IMR-90 (cell line): ENCODE data around the gene AOX1. TPM values are rescaled to one million over a fixed set of nuclear protein-coding genes. Genes with fewer than 3 reads are reported as not detected.

Experiments used
- ATAC-seq: fragments of 200-7000 bp; cut with Tn5 transposase; 2 replicates; pipeline ENCODE4 v1.9.1; 2020; ENCODE audit warnings: low read depth, mild to moderate bottlenecking, moderate library complexity
- BruUV-seq: library from RNA; stranded (reverse); fragments of 400-500 nt; replicated peaks from 2 replicates; lab custom pipeline; 2021; lab: Mats Ljungman, UMichigan
- CTCF ChIA-PET: fragments of 300-600 bp; formaldehyde crosslinking; extraction: SDS; loops from one replicate; lab custom pipeline; 2021; ENCODE audit warnings: antibody characterized with exemption; lab: Yijun Ruan, JAX
- POLR2A ChIA-PET: fragments of 300-600 bp; sonication (Branson Sonifier 250); formaldehyde crosslinking; loops from one replicate; lab custom pipeline; 2022; ENCODE audit warnings: antibody characterized with exemption; ENCODE audit not compliant: unreplicated experiment; lab: Charles Lee
- DNase-seq: peaks from one replicate; pipeline ENCODE4 v3.0.0; 2013
- H2AFZ ChIP-seq: replicated peaks from 2 replicates; pipeline ENCODE3; 2013; ENCODE audit warnings: low read length, mild to moderate bottlenecking; ENCODE audit not compliant: poor library complexity
- H2AK5ac ChIP-seq: 2 replicates; pipeline ENCODE4 v1.6.1; 2013; ENCODE audit warnings: low read depth, low read length, inconsistent platforms
- H2AK9ac ChIP-seq: replicated peaks from 2 replicates; pipeline ENCODE3; 2013; ENCODE audit warnings: mild to moderate bottlenecking, low read depth, low read length, moderate library complexity; ENCODE audit not compliant: poor library complexity
- H2BK120ac ChIP-seq: 2 replicates; pipeline ENCODE4 v1.6.1; 2013; ENCODE audit warnings: low read depth, low read length, inconsistent platforms
- H2BK15ac ChIP-seq: 3 replicates; pipeline ENCODE4 v1.6.1; 2013; ENCODE audit warnings: low read depth, low read length, inconsistent platforms
- H2BK20ac ChIP-seq: 2 replicates; pipeline ENCODE4 v1.6.1; 2013; ENCODE audit warnings: low read depth, mild to moderate bottlenecking, inconsistent platforms, low read length, moderate library complexity
- H2BK5ac ChIP-seq: 2 replicates; pipeline ENCODE4 v1.6.1; 2013; ENCODE audit warnings: mild to moderate bottlenecking, low read depth, low read length, inconsistent platforms; ENCODE audit not compliant: poor library complexity, severe bottlenecking
- H3K14ac ChIP-seq: replicated peaks from 2 replicates; pipeline ENCODE4 v1.6.1; 2013; ENCODE audit warnings: low read depth, low read length, inconsistent platforms
- H3K18ac ChIP-seq: 2 replicates; pipeline ENCODE4 v1.6.1; 2013; ENCODE audit warnings: low read depth, low read length, control low read depth
- H3K23ac ChIP-seq: 2 replicates; pipeline ENCODE4 v1.6.1; 2013; ENCODE audit warnings: low read depth, low read length, inconsistent platforms
- H3K27ac ChIP-seq: 2 replicates; pipeline ENCODE4 v1.5.1; 2013; ENCODE audit warnings: mild to moderate bottlenecking, control low read depth, low read length; ENCODE audit not compliant: insufficient read depth
- H3K27me3 ChIP-seq: 2 replicates; pipeline ENCODE4 v1.6.1; 2013; ENCODE audit warnings: low read length; ENCODE audit not compliant: control insufficient read depth, insufficient read depth
- H3K36me3 ChIP-seq: 2 replicates; pipeline ENCODE4 v1.6.1; 2013; ENCODE audit warnings: low read length, mixed read lengths; ENCODE audit not compliant: control insufficient read depth, insufficient read depth
- H3K4ac ChIP-seq: 2 replicates; pipeline ENCODE4 v1.6.1; 2013; ENCODE audit warnings: low read depth, low read length, inconsistent platforms
- H3K4me1 ChIP-seq: 2 replicates; pipeline ENCODE4 v1.6.1; 2013; ENCODE audit warnings: low read length, mixed read lengths; ENCODE audit not compliant: control insufficient read depth, insufficient read depth
- H3K4me2 ChIP-seq: 2 replicates; pipeline ENCODE4 v1.6.1; 2013; ENCODE audit warnings: low read depth, mild to moderate bottlenecking, control low read depth, low read length, moderate library complexity
- H3K4me3 ChIP-seq: 2 replicates; pipeline ENCODE4 v1.5.1; 2013; ENCODE audit warnings: low read depth, mild to moderate bottlenecking, control low read depth, low read length, moderate library complexity; ENCODE audit not compliant: insufficient read depth
- H3K56ac ChIP-seq: 2 replicates; pipeline ENCODE4 v1.6.1; 2013; ENCODE audit warnings: low read length, inconsistent platforms; ENCODE audit not compliant: insufficient read depth; ENCODE audit errors: extremely low read depth
- H3K79me1 ChIP-seq, 2 experiments: 2 replicates each; pipeline ENCODE4 v1.6.1; 2013; ENCODE audit warnings: low read length in 2 of 2, inconsistent platforms in 1 of 2, low read depth in 1 of 2
- H3K9ac ChIP-seq: 2 replicates; pipeline ENCODE4 v1.6.1; 2013; ENCODE audit warnings: low read depth, low read length, control low read depth
- H3K9me1 ChIP-seq: 2 replicates; pipeline ENCODE4 v1.6.1; 2013; ENCODE audit warnings: low read length, inconsistent platforms; ENCODE audit not compliant: insufficient read depth
- H3K9me3 ChIP-seq: 2 replicates; pipeline ENCODE4 v1.6.1; 2013; ENCODE audit warnings: low read length; ENCODE audit not compliant: control insufficient read depth, insufficient read depth
- H4K20me1 ChIP-seq: 2 replicates; pipeline ENCODE4 v1.6.1; 2013; ENCODE audit warnings: low read length, inconsistent platforms; ENCODE audit not compliant: insufficient read depth
- H4K5ac ChIP-seq: 2 replicates; pipeline ENCODE4 v1.6.1; 2013; ENCODE audit warnings: mild to moderate bottlenecking, low read depth, low read length, control low read depth
- H4K8ac ChIP-seq, 2 experiments: 2 replicates each; pipeline ENCODE4 v1.6.1; 2013; ENCODE audit warnings: low read depth in 2 of 2, low read length in 2 of 2, control low read depth in 1 of 2, inconsistent platforms in 1 of 2
- H4K91ac ChIP-seq: 2 replicates; pipeline ENCODE4 v1.6.1; 2013; ENCODE audit warnings: low read depth, low read length, inconsistent platforms; ENCODE audit not compliant: insufficient read depth
- CEBPB ChIP-seq: IDR thresholded peaks from 2 replicates; pipeline ENCODE4 v1.6.1; 2012; ENCODE audit warnings: low read depth, low read length, improper control_type of control experiment
- CTCF ChIP-seq: conservative IDR thresholded peaks from 2 replicates; pipeline ENCODE4 v1.5.1; 2012; ENCODE audit warnings: mild to moderate bottlenecking, low read depth, low read length, improper control_type of control experiment
- FOS ChIP-seq: fragments of 150-350 bp; IDR thresholded peaks from 2 replicates; pipeline ENCODE4 v1.6.1; 2016; ENCODE audit warnings: low read depth, low read length
- MAZ ChIP-seq: IDR thresholded peaks from 2 replicates; pipeline ENCODE4 v1.6.1; 2012; ENCODE audit warnings: low read depth, mild to moderate bottlenecking, low read length, improper control_type of control experiment, moderate library complexity, borderline replicate concordance
- RAD21 ChIP-seq: IDR thresholded peaks from 2 replicates; pipeline ENCODE4 v1.6.1; 2012; ENCODE audit warnings: low read length, improper control_type of control experiment
- RFX5 ChIP-seq: IDR thresholded peaks from 2 replicates; pipeline ENCODE4 v1.8.0; 2012; ENCODE audit warnings: low read depth, mild to moderate bottlenecking, low read length, moderate library complexity
- SMC3 ChIP-seq: fragments of 150-350 bp; IDR thresholded peaks from 2 replicates; pipeline ENCODE4 v1.6.1; 2016; ENCODE audit warnings: low read depth, mild to moderate bottlenecking, antibody characterized with exemption, low read length, moderate library complexity
- USF2 ChIP-seq: fragments of 150-350 bp; IDR thresholded peaks from 2 replicates; pipeline ENCODE4 v1.6.1; 2017; ENCODE audit warnings: mild to moderate bottlenecking, antibody characterized with exemption, low read length, low read depth
- WGBS, 2 experiments: methylation state at CpG; one replicate each; pipeline versions ENCODE4 v1.1.5 to v1.1.7; 2013; ENCODE audit warnings: missing lambda C conversion rate in 2 of 2; ENCODE audit not compliant: insufficient read length in 1 of 2; ENCODE audit errors: extremely low coverage in 2 of 2; 5-methylcytosine and 5-hydroxymethylcytosine counted together
- dilution Hi-C: fragments of 300-500 bp; cut with HindIII; formaldehyde crosslinking; loops from one replicate; pipeline ENCODE4 v1.14.3; 2018; ENCODE audit warnings: low sequenced_read_pairs; ENCODE audit not compliant: unreplicated experiment
- in situ Hi-C: fragments of 300-500 bp; cut with MboI; formaldehyde crosslinking; loops from 3 replicates; pipeline ENCODE4 v1.14.3; 2019; ENCODE audit warnings: low sequenced_read_pairs, inconsistent platforms, mixed read lengths
- intact Hi-C: fragments of 100-400 bp; cut with micrococcal nuclease; formaldehyde crosslinking; loops from 2 replicates; pipeline ENCODE4 v1.10.0; 2022
- polyA plus RNA-seq, 3 experiments: library from polyadenylated mRNA; depleted of rRNA; stranded (reverse); fragments of >200 nt; gene quantifications; 2 replicates each; pipeline ENCODE4 v1.2.3, GENCODE V29; 2012; ENCODE audit warnings: low replicate concordance in 1 of 3
- total RNA-seq: library from RNA; depleted of rRNA; stranded (reverse); fragments of >200 nt; gene quantifications from 2 replicates; pipeline ENCODE4 v1.2.3, GENCODE V29; 2012
- TF ChIP-seq, protein P1 (sequence below): fragments of 150-350 bp; IDR thresholded peaks from 2 replicates; pipeline ENCODE4 v1.6.1; 2016; ENCODE audit warnings: low read depth, mild to moderate bottlenecking, low read length, moderate library complexity, borderline replicate concordance

AOX1 gene
- total and polyA plus RNA-seq, 2 of the 4 experiments (the other 2 are of a cell fraction): 21.7 to 59.9 TPM

- WGBS, 2 experiments: no CpG with 5 or more reads among the region's 1 CpG
- no peak overlapping the region for H2BK15ac ChIP-seq
- H3K4me3 ChIP-seq: no peak overlapping the region
- no TSS peak for BruUV-seq
- dilution Hi-C loops: no loop called here
- no peak overlapping the region for H3K23ac ChIP-seq
- no peak overlapping the region for H3K14ac ChIP-seq
- CTCF ChIA-PET: interaction anchor here (0.6 to 2.1 kb wide), 2 partner anchors 14 to 601 kb away, joined by 3 to 8 read pairs; no protein-coding TSS in a partner anchor
- H3K9me3 ChIP-seq: no peaks in the 10 kb centered on the region
- H2AFZ ChIP-seq: no peak overlapping the region
- ATAC-seq: no peak
- no peak overlapping the region for H2AK9ac ChIP-seq
- peaks cover 5% of the 10 kb centered on the region for H3K27me3 ChIP-seq
- H2BK5ac ChIP-seq: no peak overlapping the region
- intact Hi-C loops: no loop called here
- no peak overlapping the region for H3K18ac ChIP-seq
- H3K4me1 ChIP-seq: peaks cover 2% of the 10 kb centered on the region; the same call in 1 of the 2 replicates
- no peak overlapping the region for H3K27ac ChIP-seq
- no peak overlapping the region for H4K8ac ChIP-seq
- no peak overlapping the region for H2BK20ac ChIP-seq
- no peak overlapping the region for H3K4me2 ChIP-seq
- no peaks in the 10 kb centered on the region for H3K9me1 ChIP-seq
- H2BK120ac ChIP-seq: no peak overlapping the region
- no peak overlapping the region for H2AK5ac ChIP-seq
- TF ChIP-seq SMC3: no peak
- TF ChIP-seq CEBPB: no peak
- TF ChIP-seq MAZ: no peak
- TF ChIP-seq FOS: no peak
- no peak for TF ChIP-seq CTCF
- TF ChIP-seq RAD21: no peak
- TF ChIP-seq, protein P1, sequence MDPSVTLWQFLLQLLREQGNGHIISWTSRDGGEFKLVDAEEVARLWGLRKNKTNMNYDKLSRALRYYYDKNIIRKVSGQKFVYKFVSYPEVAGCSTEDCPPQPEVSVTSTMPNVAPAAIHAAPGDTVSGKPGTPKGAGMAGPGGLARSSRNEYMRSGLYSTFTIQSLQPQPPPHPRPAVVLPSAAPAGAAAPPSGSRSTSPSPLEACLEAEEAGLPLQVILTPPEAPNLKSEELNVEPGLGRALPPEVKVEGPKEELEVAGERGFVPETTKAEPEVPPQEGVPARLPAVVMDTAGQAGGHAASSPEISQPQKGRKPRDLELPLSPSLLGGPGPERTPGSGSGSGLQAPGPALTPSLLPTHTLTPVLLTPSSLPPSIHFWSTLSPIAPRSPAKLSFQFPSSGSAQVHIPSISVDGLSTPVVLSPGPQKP: no peak
- TF ChIP-seq RFX5: no peak
- TF ChIP-seq USF2: no peak
- no peak overlapping the region for H3K9ac ChIP-seq
- DNase-seq: no peak
- POLR2A ChIA-PET: interaction anchor here (0.6 kb wide), 1 partner anchor 190 kb away, joined by 3 read pairs; the partner anchor contains the start of gene KCTD18
- H3K36me3 ChIP-seq: no peaks in the 10 kb centered on the region
- no peaks in the 10 kb centered on the region for H3K79me1 ChIP-seq
- in situ Hi-C loops: loop anchor here (5.0 kb wide), 1 partner anchor 117 kb away; no protein-coding TSS in a partner anchor
- H4K5ac ChIP-seq: no peak overlapping the region
- no peak overlapping the region for H4K91ac ChIP-seq
- no peak overlapping the region for H3K4ac ChIP-seq
- no peaks in the 10 kb centered on the region for H4K20me1 ChIP-seq
- H3K56ac ChIP-seq: no peak overlapping the region
Observed at GRCh38 chr2:200699310-200699709, 113.5 kb downstream of the AOX1 start.
